SU-DHL-6 (cell line): ENCODE data around the gene KDM5B.

Source experiments
- CTCF ChIP-seq: fragments of 200-600 bp; sonication (generic); IDR thresholded peaks from one replicate; pipeline ENCODE4 v1.5.1; 2017; ENCODE audit warnings: antibody characterized with exemption, mild to moderate bottlenecking, low read length, moderate library complexity; ENCODE audit not compliant: insufficient read depth, poor library complexity, severe bottlenecking
- EZH2phosphoT487 ChIP-seq: fragments of 200-600 bp; sonication (generic), shearing (Covaris generic); conservative IDR thresholded peaks from 2 replicates; pipeline ENCODE4 v1.6.1; 2018; ENCODE audit warnings: mild to moderate bottlenecking, antibody characterized with exemption, low read length, moderate library complexity, mixed read lengths

- TF ChIP-seq CTCF, result no peak
- no peak for TF ChIP-seq EZH2phosphoT487
Measured at GRCh38 chr1:202689493-202690342, 118.5 kb downstream of the KDM5B start.
